Left cardiac atrium (tissue), 4 donors: Measurements from ENCODE around the gene NGEF. TPM values are rescaled to one million over a fixed set of nuclear protein-coding genes. Genes with fewer than 3 reads are reported as not detected.

Source experiments
- ATAC-seq, 2 donors: fragments of 200-7000 bp; cut with Tn5 transposase; one replicate each; pipeline ENCODE4 v1.9.1; 2020; ENCODE audit warnings: mild to moderate bottlenecking in 2 of 2, moderate library complexity in 2 of 2
- DNase-seq: peaks from one replicate; pipeline ENCODE4 v3.0.0-alpha.2; 2020
- intact Hi-C, 2 donors: fragments of 100-400 bp; cut with DNase I; formaldehyde crosslinking; loops; one replicate each; pipeline versions ENCODE4 v1.14.1 to v1.15.1; 2022 to 2023
- total RNA-seq, 2 donors: library from RNA; stranded (reverse); fragmentation: NEBNext Ultra II Directional; extraction: Animal tissue kit (Norgen Biotek cat#: 25700); gene quantifications; one replicate each; pipeline ENCODE4 v1.2.1, GENCODE V29; 2021
- donor health status: DM: no; HTN: yes; CAD: no.
- donor health status: DM: no; HTN: yes; CAD: no; lungs with severe emphysema.
- donor health status: DM: yes; HTN: yes; CAD: no.
- donor health status: Dilated cardiomyopathy.

The NGEF gene
- total RNA-seq, 2 donors from 2014 or later = 1.6 TPM

DNA sequence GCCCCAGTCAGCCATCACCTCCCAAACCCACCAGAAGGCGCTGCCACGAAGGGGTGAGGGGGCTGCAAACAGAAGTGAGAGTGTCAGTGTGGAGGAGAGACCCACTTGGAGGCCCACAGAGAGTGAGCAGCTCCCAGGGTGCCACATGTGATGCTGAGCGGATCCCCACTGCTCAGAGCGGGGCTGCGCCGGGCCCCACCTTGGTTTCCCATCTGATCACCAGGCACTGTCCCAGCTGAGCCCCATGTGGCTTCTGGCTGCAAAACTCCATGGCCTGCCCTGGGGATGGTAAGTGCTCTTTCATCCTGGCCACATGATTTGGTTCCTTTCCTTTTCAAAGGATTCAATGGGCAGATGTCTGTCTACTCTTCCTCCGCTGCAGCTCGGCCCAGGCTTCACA lies 119.2 kb downstream of the NGEF start:
- DNase-seq = no peak
- intact Hi-C loops = no loop called here
- ATAC-seq = no peak

DNA sequence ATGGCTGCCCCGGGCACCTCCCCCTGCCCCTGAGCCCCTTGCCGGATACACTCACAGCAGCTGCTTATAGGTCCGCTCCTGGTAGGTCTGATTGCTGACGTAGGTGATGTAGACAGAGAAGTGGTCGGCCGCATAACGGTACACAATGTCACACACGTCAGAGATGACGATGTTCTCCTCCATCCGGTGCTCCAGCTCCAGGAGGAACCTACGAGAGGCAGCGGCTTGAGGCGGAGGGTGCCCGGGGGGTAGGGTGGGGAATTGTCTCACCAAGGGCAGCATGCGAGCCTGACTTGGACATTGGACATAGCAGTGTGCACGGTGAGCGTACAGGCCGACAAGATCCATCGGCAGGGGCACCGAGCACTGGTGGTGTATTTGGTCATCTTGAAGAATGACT lies 120.2 kb downstream of the NGEF start:
- DNase-seq = no peak
- intact Hi-C loops = no loop called here
- ATAC-seq = no peak

DNA sequence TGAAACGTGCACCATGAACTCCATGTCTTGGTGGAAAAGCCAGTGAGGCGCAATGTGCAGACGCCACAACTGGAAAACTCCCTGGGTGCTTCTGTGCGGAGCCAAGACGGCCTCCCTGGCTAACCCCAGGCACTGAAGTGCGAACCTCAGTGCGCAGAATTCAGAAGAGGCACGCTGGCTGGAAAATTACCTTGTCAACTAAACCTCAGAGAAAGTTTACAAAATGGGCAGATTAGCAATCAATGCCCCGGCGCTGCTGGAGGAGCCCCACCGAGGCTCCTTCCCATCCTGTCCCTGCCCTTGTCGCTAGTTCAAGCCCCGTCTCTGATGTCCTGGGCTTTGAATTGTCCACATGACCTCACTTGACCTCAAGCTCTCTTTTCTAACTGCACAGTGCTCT lies 120.8 kb downstream of the NGEF start:
- ATAC-seq = no peak
- intact Hi-C loops = no loop called here
- DNase-seq = no peak

DNA sequence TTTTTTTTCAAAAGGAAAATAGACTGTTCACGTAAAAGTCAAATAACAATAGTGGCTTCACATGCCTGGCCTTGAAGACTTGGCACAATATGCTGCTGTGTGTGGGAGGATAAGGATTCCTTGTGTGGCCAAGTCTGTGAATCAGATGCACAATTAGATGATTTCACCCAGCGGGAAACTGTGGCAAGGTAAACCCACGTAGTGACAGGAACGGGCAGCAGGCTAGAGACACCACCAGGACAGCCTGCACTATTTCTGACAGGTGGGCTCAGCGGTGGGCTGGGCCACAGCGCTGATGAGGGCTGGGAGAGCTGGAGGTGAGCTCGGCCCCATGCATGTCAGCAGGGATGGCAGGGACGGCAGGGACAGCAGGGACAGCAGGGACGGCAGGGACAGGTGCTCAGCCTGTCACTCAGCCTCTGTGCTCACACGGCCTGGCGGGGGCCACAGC lies 121.4 kb downstream of the NGEF start:
- DNase-seq (no peak), ATAC-seq (no peak)
- intact Hi-C loops = no loop called here

DNA sequence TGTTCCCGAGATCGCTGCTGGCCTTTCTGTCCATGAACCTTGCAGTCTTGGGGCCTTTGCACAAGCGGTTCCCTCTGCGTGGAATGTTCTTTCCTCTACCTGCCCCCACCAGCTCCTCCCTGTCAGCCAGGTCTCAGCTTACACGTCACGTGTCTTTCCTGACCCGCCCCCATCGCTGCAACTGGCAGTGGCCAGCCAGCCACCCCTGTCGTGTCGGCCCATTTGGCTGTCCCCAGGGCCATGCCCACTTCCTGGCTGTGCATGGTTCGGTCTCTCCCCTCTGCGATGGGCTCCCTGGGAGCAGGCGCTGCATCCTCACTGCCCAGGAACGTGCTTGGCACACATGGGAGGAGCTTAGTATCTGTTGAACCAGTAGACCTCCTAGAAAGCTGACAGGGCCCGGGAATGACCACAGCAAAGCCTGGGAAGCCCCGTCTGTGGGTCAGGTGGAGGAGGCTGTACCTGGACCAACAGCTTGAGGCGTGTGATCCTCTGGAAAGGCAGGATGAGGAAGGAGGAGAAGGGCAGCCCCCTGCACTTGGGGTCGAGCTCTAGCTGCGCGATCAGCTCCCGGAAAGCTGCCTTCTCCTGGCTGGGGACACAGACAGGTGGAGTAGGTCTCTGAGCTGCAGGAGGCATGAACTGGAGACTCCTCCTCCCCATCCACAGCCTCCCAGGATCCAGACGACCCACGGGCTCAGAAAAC lies 122.0 kb downstream of the NGEF start:
- DNase-seq (no peak), ATAC-seq (peak; percentile 57 to 63)
- intact Hi-C loops = no loop called here

DNA sequence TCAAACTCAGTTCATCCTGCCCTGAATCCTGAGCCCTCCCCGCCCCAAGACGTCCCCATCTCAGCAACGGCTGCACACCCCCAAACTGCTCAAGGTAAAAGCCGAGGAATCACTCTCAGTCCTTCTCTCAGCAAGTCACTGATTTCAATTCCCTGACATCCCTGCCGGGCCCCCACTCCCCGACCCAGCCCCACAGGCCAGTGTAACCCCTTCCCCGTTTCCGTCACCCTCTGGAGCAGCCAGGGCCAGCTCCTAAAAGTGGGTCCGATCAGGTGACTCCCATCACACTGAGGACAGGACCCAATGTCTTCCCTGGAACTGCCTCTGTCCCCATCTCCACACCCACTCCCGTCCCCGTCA lies 122.5 kb downstream of the NGEF start:
- intact Hi-C loops = no loop called here
- ATAC-seq (no peak), DNase-seq (peak; percentile 16)

DNA sequence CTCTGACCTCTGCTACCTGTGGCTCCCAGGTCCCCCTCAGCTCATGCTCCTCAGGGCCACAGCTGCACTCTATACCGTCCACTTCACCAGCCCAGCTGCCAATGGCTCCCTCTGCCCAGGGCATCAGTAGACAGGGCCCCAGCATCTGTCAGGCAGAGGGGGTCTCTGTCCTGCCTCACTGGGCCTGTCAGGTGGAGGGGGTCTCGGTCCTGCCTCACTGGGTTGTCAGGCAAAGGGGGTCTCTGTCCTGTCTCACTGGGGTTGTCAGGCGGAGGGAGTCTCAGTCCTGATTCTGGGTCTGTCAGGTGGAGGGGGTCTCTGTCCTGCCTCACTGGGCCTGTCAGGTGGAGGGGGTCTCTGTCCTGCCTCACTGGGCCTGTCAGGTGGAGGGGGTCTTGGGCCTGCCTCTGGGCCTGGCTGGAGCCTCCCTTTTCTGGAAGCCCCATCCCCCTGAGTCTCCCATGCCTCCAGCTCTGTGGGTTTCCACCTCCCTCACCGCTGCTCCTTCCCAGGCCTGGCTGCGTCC lies 123.1 kb downstream of the NGEF start:
- no peak for DNase-seq
- no peak for ATAC-seq
- intact Hi-C loops = no loop called here

DNA sequence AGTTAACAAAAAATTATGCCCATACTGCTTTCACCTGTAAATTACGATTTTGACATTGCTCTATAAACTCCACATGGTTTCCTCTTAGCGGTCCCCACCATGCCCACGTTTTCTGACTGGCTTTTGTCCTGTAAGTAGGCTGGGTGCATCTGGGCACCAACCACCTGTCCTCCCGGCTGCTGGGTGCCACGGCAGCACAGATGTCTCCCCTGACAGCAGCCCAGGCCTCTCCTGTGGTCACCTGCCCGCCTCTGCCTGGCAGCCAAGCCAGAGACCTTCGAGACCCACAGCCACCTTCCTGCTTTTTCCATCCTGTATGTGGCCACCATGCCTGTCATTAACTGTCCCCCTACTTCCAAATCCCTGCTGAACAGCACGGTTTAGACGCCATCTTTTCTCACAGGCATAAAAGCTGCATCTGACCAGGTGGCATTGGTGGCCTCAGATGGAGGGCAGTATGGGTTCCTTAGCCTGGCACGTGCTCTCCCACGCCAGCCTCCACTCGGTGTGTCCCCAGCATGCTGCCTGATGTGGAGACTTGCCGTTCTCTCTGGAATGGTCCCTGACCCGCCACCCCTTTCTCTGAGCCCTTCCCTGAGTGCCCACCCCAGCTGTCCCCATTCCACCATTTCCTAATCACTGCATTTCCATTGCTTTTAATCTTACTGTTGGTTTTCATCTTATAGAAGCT lies 124.1 kb downstream of the NGEF start:
- ATAC-seq = no peak
- intact Hi-C loops = no loop called here
- no peak for DNase-seq

DNA sequence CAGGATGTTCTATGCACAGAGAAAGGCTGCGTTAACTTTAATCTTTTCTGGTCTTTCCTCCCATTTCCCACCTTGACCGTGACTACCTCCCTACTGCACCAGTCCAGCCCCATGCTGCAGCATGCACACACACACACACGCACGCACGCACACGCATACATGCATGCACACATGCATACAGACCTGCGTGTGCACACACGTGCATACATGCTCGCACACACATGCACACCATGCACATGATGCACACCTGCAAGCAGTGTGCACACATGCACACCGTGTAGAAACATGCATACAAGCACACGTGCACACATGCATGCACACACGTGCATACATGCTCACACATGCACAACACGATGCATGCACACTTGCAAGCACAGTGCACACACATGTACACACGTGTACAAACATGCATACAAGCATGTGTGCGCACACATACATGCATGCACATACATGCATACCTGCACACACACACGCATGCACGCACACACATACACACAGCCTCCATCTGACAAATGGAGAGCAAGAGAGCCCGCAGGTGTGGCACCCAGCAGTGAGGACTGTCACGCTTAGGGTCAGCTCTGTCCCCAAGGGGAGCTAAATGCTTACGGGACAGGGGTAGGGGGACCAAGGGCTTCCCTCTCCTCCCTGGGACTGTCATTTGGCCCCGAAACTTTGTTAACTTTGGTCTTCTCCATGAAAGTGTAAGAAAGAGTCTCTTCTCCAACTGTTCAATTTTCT lies 124.8 kb downstream of the NGEF start:
- ATAC-seq (no peak), DNase-seq (no peak)
- intact Hi-C loops = no loop called here

DNA sequence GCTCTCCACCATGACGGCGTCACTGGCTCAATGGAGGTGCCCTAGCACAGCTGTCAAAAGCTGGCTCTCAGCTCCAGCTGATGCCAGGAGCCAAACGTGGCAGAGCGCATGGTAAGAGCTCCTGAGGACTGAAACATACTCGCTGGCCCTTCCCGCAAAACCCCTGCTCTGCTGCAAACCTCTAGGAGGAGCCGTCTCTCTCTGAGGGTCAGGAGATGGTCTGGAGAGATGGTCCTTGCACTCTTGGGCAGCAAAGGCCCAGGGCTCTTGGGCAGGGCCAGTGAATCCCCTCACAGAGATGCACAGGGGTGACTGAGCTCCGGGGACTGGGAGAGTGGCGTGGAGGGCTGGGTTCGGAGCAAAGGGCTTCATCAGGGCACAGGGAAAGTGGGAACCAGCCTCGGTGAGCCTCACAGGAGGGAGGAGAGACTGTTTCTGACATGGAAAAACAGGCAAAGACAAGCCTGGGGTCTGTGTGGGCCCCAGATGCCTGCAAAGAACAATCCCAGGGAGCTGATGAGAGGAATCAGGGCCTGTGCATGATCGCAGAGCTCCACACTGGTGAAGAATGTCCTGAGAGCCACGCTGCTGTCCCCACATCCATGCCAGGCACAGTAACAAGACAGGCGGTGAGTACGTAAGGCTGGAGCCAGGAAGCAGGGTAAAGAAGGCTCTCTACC lies 125.7 kb downstream of the NGEF start:
- intact Hi-C loops = no loop called here
- ATAC-seq (no peak), DNase-seq (no peak)

DNA sequence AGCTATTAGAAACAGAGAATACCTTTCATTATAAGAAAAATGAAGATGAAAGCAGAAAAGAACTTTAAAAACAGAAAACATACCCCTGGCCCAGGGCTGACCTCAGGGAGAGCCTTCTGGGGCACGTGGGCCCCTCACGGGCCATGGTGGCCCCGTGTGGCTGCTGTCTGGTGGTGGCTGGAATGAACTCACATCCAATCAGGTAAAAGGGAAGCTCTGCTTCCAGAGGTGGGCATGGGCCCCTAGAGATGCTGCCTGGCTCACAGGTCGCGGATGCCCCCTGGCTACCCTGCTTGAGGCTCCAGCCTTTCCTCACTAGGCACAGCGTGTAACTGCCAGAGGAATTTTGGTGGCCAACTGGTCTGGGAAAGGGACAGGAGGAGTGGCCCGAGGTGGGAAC lies 126.4 kb downstream of the NGEF start:
- DNase-seq (no peak), ATAC-seq (no peak)
- intact Hi-C loops = no loop called here

DNA sequence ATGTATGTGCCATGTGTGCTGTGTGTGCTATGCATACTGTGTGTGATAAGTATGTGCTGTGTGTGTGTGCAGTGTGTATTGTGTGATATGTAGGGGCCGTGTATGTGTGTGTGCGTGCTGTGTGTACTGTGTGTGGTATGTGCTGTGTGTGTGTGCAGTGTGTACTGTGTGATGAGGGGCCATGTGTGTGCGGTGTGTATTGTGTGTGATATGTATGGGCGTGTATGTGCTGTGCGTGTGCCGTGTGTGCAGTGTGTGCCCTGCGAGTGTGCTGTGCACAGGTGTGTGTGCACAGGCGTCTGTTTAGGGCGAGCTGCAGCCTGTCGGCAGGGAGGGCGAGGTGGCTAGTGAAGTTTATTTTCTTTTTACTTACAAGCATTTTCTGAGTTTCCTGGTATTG lies 126.9 kb downstream of the NGEF start:
- DNase-seq (no peak), ATAC-seq (no peak)
- intact Hi-C loops = no loop called here

DNA sequence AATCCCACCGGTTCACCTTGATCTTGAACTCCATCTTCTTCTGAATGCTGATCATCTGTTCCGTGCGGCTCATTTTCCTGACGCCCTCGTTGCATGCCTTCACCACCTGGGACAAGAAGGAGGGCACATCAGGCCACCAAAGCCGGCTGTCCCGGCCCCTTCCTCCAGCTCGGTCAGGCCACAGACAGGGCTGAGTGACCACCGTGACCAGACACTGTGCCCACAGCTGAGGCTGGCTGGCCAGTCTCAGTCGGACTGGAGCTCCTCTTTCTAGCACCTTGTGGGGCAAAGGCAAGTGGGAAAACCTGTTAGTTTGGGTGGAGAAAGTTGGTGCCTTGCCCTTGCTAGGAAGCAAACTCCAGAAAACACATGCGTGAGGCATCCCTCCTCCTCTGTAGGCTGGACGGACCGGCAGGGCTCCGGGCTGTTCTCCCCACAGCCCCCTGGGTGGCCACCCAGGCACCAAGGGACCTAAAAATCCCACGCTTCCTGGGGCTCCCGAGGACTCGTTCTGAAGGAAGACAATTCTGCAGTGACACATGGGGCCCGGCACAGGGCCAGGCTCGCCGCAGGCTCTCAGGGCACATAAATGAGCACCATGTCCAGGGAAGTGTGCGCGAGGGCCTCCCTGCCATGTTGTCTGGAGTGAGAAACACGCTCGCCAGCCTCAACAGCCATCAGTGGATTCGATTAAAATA lies 127.6 kb downstream of the NGEF start:
- no peak for ATAC-seq
- DNase-seq = no peak
- intact Hi-C loops = no loop called here

DNA sequence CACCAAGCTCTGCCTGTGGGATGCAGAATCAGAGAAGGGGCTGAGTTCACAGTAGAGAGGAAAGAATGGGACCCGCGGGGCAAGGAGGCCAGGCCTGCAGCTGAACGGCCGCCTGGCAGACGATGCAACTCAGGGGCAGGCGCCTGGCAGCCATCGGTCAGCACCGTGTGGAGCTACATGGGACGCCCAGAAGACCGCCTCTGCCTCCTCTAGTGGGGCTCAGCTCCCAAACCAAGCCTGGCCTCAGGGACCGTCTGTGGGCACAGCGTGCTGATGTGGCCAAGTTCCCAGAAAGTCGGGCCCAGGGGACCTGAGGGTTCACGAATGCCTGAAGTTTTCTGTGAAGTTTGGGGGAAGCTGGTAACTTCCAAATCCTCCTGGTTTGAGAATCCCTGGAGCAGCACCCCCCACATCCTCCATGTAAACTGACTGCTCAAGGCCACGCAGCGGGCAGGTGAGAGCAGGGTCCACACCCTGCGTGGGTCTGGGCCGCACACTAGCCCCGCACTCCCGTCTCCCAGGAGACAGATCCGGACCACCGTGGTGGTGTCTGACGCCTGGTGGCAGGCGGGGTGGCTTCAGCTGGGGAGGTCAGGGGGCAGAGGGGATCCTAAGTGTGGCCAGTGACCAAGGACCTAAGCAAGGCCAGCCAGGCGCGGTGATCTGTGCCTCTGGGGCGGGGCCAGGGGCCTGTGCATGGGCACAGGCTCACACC lies 128.3 kb downstream of the NGEF start:
- ATAC-seq = no peak
- no peak for DNase-seq
- intact Hi-C loops = no loop called here

DNA sequence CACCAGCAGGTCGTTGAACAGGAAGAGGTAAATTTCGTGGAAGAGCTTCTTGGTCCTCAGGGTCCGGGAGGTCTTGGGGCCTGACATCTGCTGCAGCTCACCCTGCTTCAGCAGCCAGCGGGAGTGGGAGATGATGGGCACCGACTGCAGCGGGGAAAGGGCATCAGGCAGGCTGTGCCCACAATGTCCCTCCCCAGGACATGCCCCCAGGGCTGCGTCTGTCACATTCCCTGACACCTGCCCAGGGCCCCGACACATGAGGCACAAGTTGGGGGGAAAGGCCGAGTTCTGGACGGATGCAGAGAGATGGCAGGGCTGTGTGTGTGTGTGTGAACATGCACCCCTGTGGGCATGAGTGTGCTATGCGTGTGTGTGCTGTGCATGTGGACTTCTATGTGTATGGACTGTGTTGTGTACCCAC lies 129.0 kb downstream of the NGEF start:
- intact Hi-C loops = no loop called here
- DNase-seq = no peak
- ATAC-seq = no peak

DNA sequence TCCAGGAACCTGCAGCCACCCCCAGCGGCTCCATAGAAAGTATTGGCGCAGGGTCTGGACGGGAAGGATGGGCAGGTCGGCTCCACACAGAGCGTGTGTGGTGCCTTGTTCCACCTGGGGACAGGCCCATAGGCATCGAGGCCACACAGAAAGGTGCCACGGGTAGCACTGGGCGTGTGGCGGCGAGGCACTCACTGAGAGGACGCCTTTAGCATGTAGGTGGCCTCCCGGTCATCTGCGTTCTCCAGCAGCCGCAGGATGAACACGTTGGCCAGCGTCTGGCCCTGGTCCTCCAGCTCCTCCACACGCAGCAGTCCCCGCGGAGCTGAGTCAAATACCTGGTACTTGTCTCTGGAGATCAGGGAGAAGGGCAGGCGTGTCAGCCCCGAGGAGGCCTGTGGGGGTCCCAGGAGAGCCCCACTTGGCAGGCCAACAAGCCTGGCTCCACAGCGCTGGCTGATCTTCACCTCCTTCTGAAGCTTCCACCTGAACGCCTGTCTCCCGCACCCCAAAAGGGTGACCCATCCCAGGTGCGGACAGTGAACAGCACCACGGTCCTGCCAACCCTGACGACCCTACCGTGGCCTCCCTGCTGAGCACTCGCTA lies 129.8 kb downstream of the NGEF start:
- intact Hi-C loops = no loop called here
- no peak for ATAC-seq
- DNase-seq = no peak

DNA sequence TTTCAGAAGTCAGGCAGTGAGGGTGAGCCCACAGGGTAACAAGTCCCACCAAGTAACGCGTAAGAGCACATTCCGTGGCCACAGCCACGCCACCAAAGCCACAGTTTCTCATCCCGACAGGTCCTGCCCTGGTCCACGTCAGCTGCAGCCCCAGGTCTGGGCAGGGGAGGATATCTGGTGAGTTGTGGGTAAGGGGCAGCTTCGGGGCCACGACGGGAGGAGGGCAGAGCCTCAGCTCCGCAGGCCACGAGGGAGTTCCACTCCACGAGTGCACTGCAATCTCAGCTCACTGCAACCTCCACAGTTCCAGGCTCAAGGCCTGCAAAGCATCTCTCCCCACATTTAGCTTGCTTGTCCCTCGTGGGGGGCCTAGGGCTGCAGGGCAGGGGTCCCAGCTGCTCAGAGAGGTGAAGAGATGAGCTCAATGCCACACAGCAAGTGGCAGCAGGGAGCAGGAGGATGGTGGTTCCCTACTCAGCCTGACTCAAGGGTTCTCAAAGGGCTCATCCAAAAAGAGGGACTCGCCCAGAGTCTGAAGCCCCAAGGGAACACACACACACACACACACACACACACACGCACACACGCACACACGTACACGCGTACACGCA lies 130.4 kb downstream of the NGEF start:
- ATAC-seq (no peak), DNase-seq (no peak)
- intact Hi-C loops = no loop called here

DNA sequence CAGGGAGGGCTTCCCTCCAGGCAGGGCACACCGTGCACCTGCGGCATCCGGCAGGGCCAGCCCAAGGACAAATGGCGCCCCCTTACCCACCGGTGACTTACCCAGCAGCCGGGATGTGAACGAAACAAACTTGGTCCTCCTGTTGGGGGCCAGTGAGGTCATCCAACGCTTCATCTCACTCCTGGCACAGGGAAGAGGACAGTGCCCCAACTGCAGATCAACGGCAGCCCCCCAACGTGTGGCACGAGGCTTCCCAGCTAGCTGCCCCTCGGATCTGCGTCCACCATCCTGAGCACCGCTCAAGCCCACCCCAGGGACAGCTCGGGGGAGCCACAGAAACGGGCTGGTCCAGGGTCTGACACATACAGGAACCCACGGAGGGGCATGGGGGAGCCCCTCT lies 131.0 kb downstream of the NGEF start:
- intact Hi-C loops = no loop called here
- DNase-seq (no peak), ATAC-seq (no peak)
